Ovary (tissue), 3 donors: ENCODE results near the gene SAE1.
A peak's percentile ranks its signal among the peaks of the same experiment; 100 is the strongest.

Experiments
- CTCF ChIP-seq, 3 donors: fragments of 450-650 bp in 2 of 3; fragments of 200-600 bp in 1 of 3; IDR thresholded peaks; one replicate each; pipeline versions ENCODE4 v1.5.1 to v1.8.0; 2016 to 2022; ENCODE audit warnings: antibody characterized with exemption in 3 of 3, mild to moderate bottlenecking in 1 of 3
- EP300 ChIP-seq: sonication (generic); formaldehyde crosslinking; IDR thresholded peaks from one replicate; pipeline ENCODE4 v1.6.1; 2017; ENCODE audit warnings: antibody characterized with exemption
- POLR2A ChIP-seq: fragments of 450-650 bp; IDR thresholded peaks from one replicate; pipeline ENCODE4 v1.6.1; 2017; ENCODE audit warnings: antibody characterized with exemption, mild to moderate bottlenecking, moderate library complexity
- donor health status: DM: no; HTN: no; CAD: no.

GRCh38 chr19:47257411-47258169 lies 127.0 kb downstream of the SAE1 start:
- TF ChIP-seq CTCF (IDR thresholded peaks at IDR 0.05): no peak
- TF ChIP-seq POLR2A: peak; percentile 44
- peak; percentile 61 for TF ChIP-seq EP300
